ENCODE measurements around the gene ELOF1. TPM values are rescaled to one million over a fixed set of nuclear protein-coding genes. Genes with fewer than 3 reads are reported as not detected.

Gene ELOF1
- polyA plus RNA-seq, 1 of the 3 experiments (the other 2 are of a cell fraction) = 157 TPM

DNA sequence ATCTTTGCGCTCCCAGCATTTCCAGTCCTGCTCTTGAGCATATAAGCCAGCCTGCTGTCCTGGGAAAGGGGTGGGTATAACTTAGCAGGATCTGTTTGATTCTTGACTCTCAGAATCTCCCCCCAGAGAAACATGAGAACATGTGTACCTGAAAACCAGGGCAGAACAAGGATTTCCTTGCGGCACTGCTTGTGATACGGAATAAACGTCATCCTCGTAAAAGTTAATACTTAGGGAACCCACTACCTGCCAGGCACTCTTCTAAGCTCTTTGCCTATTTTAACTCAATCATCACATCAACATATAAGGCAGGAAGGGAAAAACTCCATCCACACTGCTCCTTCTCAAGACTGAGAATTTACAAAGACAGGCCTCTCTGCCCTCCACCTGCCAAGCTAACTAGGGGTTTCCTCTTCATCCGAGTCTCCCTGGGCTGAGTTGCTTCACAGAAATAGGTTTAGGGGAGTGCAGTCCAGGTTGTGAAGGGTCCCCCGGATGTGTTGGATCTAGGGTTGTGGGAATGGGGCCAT lies 54.5 kb downstream of the ELOF1 start:
- H3K9ac ChIP-seq = peak overlapping the region; percentile 96

More for the DNA sequence above, 54.5 kb downstream of the ELOF1 start:
- Histone ChIP-seq H2AFZ (ENCODE audit: low read depth) (peak overlapping the region; percentile 86), H3K4me3 (ENCODE audit: low read depth in 2 of 2, low read length in 1 of 2) (peak overlapping the region; percentile 64 to 78), H3K79me2 (ENCODE audit: insufficient read depth) (peaks cover 22% of the 10 kb centered on the region; the same call in 1 of the 2 replicates), H4K20me1 (ENCODE audit: insufficient read depth) (no peaks in the 10 kb centered on the region), H3K27ac (ENCODE audit: low read depth in 2 of 2, low read length in 1 of 2) (peak overlapping the region; percentile 55 to 84; a peak in 3 of 4 replicates), H3K36me3 (replicated peaks in 1 of 2; ENCODE audit: control insufficient read depth in 1 of 2, insufficient read depth in 2 of 2, low read length in 1 of 2) (no peaks in the 10 kb centered on the region), H3K9me3 (no peaks in the 10 kb centered on the region), H3F3A (replicated peaks; ENCODE audit: insufficient read depth) (peaks cover 7% of the 10 kb centered on the region), H3K4me1 (ENCODE audit: control insufficient read depth in 1 of 2, insufficient read depth in 2 of 2, low read depth in 1 of 2, low read length in 1 of 2) (peaks cover 9 to 14% of the 10 kb centered on the region in 2 experiments; a peak in 2 of 4 replicates), H3K27me3 (ENCODE audit: insufficient read depth) (no peaks in the 10 kb centered on the region), H3K4me2 (peak overlapping the region; percentile 88), H3K9me2 (no peaks in the 10 kb centered on the region)
- no peak for DNase-seq
- 69% methylated on average over 7 of the region's 7 CpGs for WGBS (ENCODE audit: low lambda C conversion rate)
- CTCF ChIA-PET = no interaction called here
- POLR2A ChIA-PET = interaction anchor here (1.2 kb wide), 2 partner anchors 25 to 55 kb away, joined by 3 read pairs; partner anchors contain the start of genes ECSIT and ELOF1
- TF ChIP-seq FOSL2 (IDR thresholded peaks at IDR 0.05; ENCODE audit: borderline replicate concordance, low read depth) (no peak), MXI1 (IDR thresholded peaks at IDR 0.05; ENCODE audit: low read depth, low read length) (no peak), JUND (IDR thresholded peaks at IDR 0.05) (no peak), TCF12 (IDR thresholded peaks at IDR 0.05) (no peak), IRF3 (IDR thresholded peaks at IDR 0.05; ENCODE audit: low read depth, low read length) (no peak), REST (IDR thresholded peaks at IDR 0.05; ENCODE audit: low read depth, low read length) (no peak), CHD2 (IDR thresholded peaks at IDR 0.05; ENCODE audit: low read length, partially characterized antibody) (no peak), GATA2 (CRISPR knock-in tag; IDR thresholded peaks at IDR 0.05) (no peak), USF2 (IDR thresholded peaks at IDR 0.05; ENCODE audit: borderline replicate concordance, low read depth, low read length) (no peak), ELF1 (IDR thresholded peaks at IDR 0.05) (no peak), EP300 (IDR thresholded peaks at IDR 0.05; ENCODE audit: borderline replicate concordance in 1 of 2, low read depth in 1 of 2, low read length in 1 of 2) (no peak), RFX5 (IDR thresholded peaks at IDR 0.05; ENCODE audit: low read length) (no peak), FOXM1 (IDR thresholded peaks at IDR 0.05; ENCODE audit: low read depth) (no peak), TEAD4 (IDR thresholded peaks at IDR 0.05; ENCODE audit: borderline replicate concordance, insufficient read depth) (no peak), RAD21 (IDR thresholded peaks at IDR 0.05; ENCODE audit: low read length) (no peak)
- TF ChIP-seq, protein P1, sequence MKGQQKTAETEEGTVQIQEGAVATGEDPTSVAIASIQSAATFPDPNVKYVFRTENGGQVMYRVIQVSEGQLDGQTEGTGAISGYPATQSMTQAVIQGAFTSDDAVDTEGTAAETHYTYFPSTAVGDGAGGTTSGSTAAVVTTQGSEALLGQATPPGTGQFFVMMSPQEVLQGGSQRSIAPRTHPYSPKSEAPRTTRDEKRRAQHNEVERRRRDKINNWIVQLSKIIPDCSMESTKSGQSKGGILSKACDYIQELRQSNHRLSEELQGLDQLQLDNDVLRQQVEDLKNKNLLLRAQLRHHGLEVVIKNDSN (IDR thresholded peaks at IDR 0.05; ENCODE audit: borderline replicate concordance, low read depth) = no peak
- TF ChIP-seq, protein P2, sequence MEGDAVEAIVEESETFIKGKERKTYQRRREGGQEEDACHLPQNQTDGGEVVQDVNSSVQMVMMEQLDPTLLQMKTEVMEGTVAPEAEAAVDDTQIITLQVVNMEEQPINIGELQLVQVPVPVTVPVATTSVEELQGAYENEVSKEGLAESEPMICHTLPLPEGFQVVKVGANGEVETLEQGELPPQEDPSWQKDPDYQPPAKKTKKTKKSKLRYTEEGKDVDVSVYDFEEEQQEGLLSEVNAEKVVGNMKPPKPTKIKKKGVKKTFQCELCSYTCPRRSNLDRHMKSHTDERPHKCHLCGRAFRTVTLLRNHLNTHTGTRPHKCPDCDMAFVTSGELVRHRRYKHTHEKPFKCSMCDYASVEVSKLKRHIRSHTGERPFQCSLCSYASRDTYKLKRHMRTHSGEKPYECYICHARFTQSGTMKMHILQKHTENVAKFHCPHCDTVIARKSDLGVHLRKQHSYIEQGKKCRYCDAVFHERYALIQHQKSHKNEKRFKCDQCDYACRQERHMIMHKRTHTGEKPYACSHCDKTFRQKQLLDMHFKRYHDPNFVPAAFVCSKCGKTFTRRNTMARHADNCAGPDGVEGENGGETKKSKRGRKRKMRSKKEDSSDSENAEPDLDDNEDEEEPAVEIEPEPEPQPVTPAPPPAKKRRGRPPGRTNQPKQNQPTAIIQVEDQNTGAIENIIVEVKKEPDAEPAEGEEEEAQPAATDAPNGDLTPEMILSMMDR (IDR thresholded peaks at IDR 0.05) = no peak

All from SK-N-SH (cell line).